ENCODE measurements around the gene UBL3. TPM values are rescaled to one million over a fixed set of nuclear protein-coding genes. Genes with fewer than 3 reads are reported as not detected.

Gene UBL3
- total RNA-seq, 4 donors from 2014 or later: 52.9 to 78.2 (median 58.9) TPM

DNA sequence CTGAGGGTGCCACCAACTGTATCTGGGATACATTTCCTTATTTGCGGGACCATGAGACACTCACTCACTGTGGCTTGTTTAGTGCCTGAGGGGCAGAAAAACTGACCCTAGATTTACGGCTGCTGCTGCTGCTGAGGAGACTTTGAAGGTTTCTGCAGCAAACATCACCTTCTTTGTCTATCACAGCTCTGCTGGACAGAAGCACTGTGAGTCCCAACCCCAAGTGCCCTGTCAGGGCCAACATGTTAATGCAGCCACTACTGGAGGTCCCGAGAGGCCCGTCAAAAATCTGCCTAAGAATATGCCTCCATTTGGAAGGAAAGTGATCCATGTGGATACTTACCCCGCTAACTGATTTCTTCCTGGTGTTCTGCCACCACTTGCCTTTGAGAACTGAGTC, 37.3 kb upstream of the UBL3 start:
- 69 to 76% methylated on average over 5 of the region's 5 CpGs for WGBS, 2 donors
- no peak for DNase-seq (ENCODE audit: low spot score in 2 of 2)
- no peak for TF ChIP-seq POLR2A (IDR thresholded peaks at IDR 0.05)
- TF ChIP-seq, protein P1, sequence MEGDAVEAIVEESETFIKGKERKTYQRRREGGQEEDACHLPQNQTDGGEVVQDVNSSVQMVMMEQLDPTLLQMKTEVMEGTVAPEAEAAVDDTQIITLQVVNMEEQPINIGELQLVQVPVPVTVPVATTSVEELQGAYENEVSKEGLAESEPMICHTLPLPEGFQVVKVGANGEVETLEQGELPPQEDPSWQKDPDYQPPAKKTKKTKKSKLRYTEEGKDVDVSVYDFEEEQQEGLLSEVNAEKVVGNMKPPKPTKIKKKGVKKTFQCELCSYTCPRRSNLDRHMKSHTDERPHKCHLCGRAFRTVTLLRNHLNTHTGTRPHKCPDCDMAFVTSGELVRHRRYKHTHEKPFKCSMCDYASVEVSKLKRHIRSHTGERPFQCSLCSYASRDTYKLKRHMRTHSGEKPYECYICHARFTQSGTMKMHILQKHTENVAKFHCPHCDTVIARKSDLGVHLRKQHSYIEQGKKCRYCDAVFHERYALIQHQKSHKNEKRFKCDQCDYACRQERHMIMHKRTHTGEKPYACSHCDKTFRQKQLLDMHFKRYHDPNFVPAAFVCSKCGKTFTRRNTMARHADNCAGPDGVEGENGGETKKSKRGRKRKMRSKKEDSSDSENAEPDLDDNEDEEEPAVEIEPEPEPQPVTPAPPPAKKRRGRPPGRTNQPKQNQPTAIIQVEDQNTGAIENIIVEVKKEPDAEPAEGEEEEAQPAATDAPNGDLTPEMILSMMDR (IDR thresholded peaks at IDR 0.05): no peak
- intact Hi-C loops (cut with DNase I; ENCODE audit: low total_unique reads): no loop called here
- no peak overlapping the region for H3K4me3 ChIP-seq (ENCODE audit: low read depth, poor library complexity, severe bottlenecking)

DNA sequence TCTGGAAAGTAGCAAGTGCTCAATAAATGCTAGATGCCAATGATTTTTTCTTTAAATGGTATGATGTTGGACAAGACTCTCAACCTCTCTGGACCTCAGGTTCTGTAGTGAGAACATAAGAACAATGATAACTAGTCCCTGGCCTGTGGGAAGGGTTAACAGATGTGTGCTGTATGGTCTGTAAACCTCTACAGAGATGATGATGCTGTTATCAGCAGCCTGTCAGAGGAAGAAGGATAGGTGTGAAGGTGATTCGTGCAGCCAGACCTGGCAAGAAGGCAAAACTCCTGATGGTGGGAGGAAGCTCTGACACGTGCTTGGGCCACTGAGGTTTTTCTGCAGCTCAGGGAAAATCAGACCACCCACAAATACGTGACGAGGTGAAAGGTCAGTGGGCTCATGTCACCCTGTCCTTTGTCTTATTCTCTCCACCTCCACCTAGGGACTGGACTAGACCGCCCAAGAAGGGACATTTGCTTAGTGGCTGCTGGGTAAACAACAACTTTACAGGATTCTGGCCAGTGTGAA, 36.7 kb upstream of the UBL3 start:
- no peak for TF ChIP-seq POLR2A (IDR thresholded peaks at IDR 0.05)
- TF ChIP-seq, protein P1 (IDR thresholded peaks at IDR 0.05): no peak
- DNase-seq (ENCODE audit: low spot score in 2 of 2): no peak
- intact Hi-C loops (cut with DNase I; ENCODE audit: low total_unique reads): no loop called here
- WGBS, 2 donors: 69 to 82% methylated on average over 5 of the region's 5 CpGs
- no peak overlapping the region for H3K4me3 ChIP-seq (ENCODE audit: low read depth, poor library complexity, severe bottlenecking)

DNA sequence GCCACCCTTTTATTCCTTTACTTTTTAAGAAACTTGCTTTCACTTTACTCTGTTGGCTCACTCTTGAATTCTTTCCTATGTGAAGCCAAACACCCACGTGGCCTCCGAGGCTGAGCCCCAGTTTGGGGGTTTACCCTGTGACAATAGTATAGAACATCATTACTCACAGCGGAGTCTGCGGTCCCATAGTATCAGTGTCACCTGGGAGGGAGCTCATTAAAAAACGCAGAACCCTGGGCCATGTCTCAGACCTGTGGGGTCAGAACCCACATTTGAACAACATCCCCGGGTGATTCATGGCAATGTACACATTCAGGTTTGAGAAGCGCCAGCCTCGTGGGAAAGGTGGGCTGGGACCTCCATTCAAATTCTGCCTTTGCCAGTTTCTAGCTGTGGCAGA, 36.0 kb upstream of the UBL3 start:
- WGBS, 2 donors: 81 to 84% methylated on average over 8 of the region's 8 CpGs

GRCh38 chr13:29885989-29886388, 35.6 kb upstream of the UBL3 start:
- intact Hi-C loops (cut with DNase I; ENCODE audit: low total_unique reads): no loop called here
- WGBS, 2 donors: 74 to 100% methylated on average over 1 of the region's 1 CpG
- no peak for TF ChIP-seq POLR2A (IDR thresholded peaks at IDR 0.05)
- TF ChIP-seq, protein P1 (IDR thresholded peaks at IDR 0.05): no peak
- DNase-seq (ENCODE audit: low spot score in 2 of 2): no peak
- H3K4me3 ChIP-seq (ENCODE audit: low read depth, poor library complexity, severe bottlenecking): no peak overlapping the region

More for the DNA sequence above, 36.0 kb upstream of the UBL3 start:
- no peak overlapping the region for H3K4me3 ChIP-seq (ENCODE audit: low read depth, poor library complexity, severe bottlenecking)
- TF ChIP-seq, protein P1 (IDR thresholded peaks at IDR 0.05): no peak
- no peak for TF ChIP-seq POLR2A (IDR thresholded peaks at IDR 0.05)
- DNase-seq (ENCODE audit: low spot score in 2 of 2): no peak
- intact Hi-C loops (cut with DNase I; ENCODE audit: low total_unique reads): no loop called here

DNA sequence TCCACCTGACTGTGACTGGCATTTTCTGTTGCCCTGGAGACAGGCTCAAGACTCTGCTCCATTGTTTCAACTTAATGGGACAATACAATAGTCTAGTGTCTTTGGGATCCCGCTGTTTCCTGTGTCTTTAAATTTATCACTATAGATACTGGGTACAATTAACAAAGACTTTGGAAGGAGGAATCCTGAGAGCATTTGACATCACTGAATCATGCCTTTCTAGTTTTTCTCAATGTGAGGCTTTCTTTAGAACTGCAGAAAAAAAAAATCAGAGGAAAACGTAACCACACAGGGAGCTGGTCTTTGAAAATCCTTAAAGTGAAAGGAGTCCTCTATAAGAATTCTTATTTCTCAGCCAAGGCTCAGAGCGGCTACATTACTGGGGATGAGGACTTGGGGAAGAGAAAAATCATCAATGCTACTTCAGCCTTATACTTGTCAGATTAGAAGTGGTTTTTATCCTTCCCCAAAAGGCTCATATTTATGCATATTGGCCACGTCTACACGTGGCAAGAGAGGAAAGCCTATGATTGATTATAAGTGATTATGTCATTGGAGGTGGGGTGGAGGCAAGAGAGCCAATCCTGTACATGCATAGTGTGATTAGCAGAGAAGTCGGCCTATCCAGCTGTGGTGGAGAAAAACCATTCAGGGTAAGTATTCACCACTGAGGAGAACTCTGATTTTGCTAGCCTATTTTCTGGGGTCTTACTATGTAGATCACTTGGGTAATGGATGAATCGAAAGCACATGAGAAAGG, 34.4 kb upstream of the UBL3 start:
- no peak for DNase-seq (ENCODE audit: low spot score in 2 of 2)
- no peak overlapping the region for H3K4me3 ChIP-seq (ENCODE audit: low read depth, poor library complexity, severe bottlenecking)
- no peak for TF ChIP-seq POLR2A (IDR thresholded peaks at IDR 0.05)
- TF ChIP-seq, protein P1 (IDR thresholded peaks at IDR 0.05): no peak
- intact Hi-C loops (cut with DNase I; ENCODE audit: low total_unique reads): no loop called here
- 61 to 63% methylated on average over 7 of the region's 7 CpGs for WGBS, 2 donors
